GM21526 (cell line): Measurements from ENCODE around the gene KLK6.
"Not testable (repeated sequence)": the region's sequence is repeated elsewhere in the genome, so short reads cannot be mapped to it uniquely, and the experiment has no call there.

Experiments
- ATAC-seq: cut with Tn5 transposase; IDR thresholded peaks from one replicate; pipeline ENCODE4 v1.9.1; 2021; ENCODE audit warnings: moderate library complexity; ENCODE audit not compliant: unreplicated experiment, low FRiP score

KLK6 gene

GRCh38 chr19:50994129-50994528 is 24.7 kb upstream of the KLK6 start:
- ATAC-seq = no peak

- no peak for ATAC-seq
These were observed 23.3 kb upstream of the KLK6 start for GRCh38 chr19:50992666-50993035.

- ATAC-seq = not testable (repeated sequence)
These were observed 15.0 kb upstream of the KLK6 start for GRCh38 chr19:50984416-50984815.

- no peak for ATAC-seq
These were observed 14.4 kb upstream of the KLK6 start, which contains the start of gene KLK7 for GRCh38 chr19:50983625-50984292. Gene KLK7 (minus strand): TSS chr19:50983917. CDS start chr19:50982399, 1,518 bp downstream.

- no peak for ATAC-seq
These were observed 12.8 kb upstream of the KLK6 start for GRCh38 chr19:50982186-50982585.

GRCh38 chr19:50981587-50982146 is 12.3 kb upstream of the KLK6 start:
- ATAC-seq = no peak

GRCh38 chr19:50980208-50980607 is 10.8 kb upstream of the KLK6 start:
- ATAC-seq = no peak

GRCh38 chr19:50979758-50980157 is 10.4 kb upstream of the KLK6 start:
- ATAC-seq = no peak

GRCh38 chr19:50978772-50979390 is 9.5 kb upstream of the KLK6 start:
- ATAC-seq = no peak

GRCh38 chr19:50977626-50978025 is 8.2 kb upstream of the KLK6 start:
- ATAC-seq = no peak

DNA sequence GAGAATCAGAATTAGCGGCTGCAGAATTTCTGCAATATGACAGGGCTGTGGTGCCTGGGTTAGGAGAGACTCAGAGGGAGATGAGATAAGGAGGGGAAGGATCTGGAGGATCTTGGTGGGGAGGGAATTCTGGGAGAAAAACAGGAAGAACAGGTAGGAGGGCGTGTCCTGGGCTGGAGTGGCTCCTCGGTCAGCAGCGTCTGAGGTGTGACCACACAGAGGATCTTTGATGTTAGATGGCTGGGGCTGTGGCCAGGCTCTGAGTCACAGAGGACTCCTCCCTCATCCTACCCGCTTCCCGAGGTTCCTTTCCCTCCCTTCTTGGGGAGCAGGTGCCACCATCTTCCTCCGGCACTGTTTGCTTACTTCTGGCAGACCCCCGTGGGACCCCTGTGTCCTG is 6.4 kb upstream of the KLK6 start:
- ATAC-seq = no peak

GRCh38 chr19:50974702-50975556 is 5.5 kb upstream of the KLK6 start:
- no peak for ATAC-seq

GRCh38 chr19:50972795-50973376 is 3.5 kb upstream of the KLK6 start:
- no peak for ATAC-seq

- not testable (repeated sequence) for ATAC-seq
These were observed 419 bp upstream of the KLK6 start for GRCh38 chr19:50969810-50970209.

DNA sequence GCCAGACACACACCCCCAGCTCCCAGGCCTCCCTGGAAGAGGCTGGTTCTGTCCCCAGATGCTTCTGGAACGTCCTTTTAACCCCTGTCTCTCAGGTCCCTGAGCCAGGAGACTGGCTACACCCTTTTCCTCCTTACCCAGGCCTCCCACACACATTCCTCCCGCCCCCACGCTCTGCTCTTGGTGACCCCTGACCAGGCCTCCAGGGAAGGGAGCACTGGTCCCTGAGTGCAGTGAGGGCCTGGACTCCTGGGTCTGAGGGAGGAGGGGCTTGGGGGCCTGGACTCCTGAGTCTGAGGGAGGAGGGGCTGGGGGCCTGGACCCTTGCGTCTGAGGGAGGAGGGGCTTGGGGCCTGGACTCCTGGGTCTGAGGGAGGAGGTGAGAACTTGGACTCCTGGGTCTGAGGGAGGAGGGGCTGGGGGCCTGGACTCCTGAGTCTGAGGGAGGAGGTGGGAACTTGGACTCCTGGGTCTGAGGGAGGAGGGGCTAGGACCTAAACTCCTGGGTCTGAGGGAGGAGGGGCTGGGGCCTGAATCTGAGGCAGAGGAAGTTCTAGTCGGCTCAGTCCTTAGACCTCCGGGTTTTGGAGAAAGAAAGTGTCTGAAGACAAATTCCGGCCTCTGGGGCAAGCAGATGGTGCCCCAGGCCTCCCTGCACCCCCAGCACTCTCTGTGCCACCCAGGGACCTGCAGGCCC is 527 bp downstream of the KLK6 start:
- no peak for ATAC-seq

DNA sequence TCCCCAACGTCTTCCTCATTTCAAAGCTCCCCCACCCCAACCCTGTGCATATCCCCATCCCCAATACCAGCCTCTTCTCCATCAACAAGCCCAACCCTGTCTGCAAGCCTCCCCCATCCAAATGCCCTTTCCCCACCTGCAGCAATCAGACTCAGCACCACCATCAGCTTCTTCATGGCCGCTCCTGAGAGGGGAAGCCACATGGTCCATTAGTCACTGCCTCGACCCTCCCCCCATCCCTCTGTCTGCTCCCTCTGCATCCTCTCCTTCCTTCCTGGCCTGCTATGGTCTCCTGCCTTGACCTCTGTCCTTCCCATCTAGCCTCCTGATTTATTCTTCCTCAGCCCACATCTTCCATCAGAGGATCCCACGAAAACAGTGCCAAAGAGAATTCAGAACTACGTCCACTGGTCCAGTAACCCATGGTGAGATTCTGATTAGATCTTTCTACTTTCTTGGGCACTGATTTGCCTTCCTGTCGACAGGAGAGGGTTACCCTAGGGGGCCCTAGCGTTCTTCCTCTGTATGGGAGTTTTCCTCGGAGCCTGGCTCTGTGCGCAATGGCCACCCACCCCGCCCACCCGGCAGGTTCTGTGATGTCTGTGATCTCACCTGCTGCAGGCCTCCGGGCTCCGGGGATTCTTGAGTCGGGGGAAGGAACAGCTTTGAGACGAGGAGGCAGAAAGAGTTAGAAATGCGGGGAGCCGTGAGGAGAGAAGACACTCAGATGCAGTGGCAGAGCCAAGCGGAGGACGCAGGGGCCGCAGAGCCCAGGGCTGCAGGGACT is 1.3 kb downstream of the KLK6 start:
- no peak for ATAC-seq

DNA sequence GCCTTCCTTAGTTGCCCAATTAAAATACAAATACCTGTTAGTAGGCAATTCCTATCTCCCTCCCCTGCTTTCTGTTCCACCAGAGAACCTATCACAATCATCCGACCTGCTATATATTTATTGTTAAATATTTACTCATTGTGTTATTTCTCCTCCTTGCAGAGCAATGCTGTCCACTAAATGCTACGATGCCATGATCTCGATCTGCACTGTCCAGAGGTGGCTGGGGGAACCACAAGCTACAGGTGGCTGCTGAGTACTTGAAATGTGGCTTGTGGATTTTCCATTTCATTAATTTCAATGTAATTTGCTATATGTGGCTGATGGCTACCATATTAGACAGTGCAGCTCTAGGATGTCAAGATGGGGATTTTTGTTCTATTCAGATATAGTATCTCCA is 5.1 kb downstream of the KLK6 start:
- no peak for ATAC-seq

DNA sequence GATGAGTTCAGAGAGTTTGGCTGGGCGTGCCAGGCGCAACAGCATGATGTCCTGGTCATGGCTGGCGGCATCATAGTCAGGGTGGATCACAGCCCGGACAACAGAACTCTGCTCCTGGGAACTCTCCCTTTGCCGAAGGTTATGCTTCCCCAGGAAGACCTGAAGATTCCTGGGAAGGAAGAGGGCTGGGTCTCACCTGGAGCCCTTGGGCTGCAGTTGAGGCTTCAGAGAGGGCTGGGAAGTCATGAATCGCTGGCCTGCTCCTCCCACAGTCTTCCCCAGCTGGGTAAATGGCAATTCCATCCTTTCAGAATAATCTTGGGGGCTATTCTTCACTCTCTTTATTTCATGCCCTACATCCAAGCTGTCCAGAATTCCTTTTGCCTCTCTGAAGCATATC is 6.0 kb downstream of the KLK6 start:
- no peak for ATAC-seq

DNA sequence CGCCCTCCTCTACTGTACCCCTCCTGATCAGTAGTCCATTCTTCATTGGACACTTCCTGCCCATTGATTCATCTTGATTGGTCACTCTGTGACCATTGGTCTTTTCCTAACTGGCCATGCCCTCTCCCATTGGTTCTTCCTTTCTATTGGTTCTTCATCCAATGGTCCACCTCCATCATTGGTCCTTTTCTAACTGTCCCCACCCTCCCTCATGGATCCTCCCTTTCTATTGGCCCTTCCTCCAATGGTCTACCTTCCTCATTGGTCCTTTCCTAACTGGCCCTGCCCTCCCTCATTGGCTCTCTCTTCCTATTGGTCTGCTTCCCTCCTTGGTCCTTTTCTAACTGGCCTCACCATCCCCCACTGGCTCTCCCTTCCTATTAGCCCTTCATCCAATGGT is 7.1 kb downstream of the KLK6 start:
- ATAC-seq = no peak
